GM10248 (cell line): ENCODE measurements around the gene CACNA1G.

ENCODE experiments used
- CTCF ChIA-PET: fragments of 300-600 bp; sonication (Branson Sonifier 250); formaldehyde crosslinking; extraction: SDS; loops from one replicate; lab custom pipeline; 2021; ENCODE audit warnings: antibody characterized with exemption; lab: Yijun Ruan, JAX
- POLR2A ChIA-PET: fragments of 350-650 bp; sonication (Branson Sonifier 250); formaldehyde crosslinking; extraction: SDS; loops from one replicate; lab custom pipeline; 2020; ENCODE audit warnings: antibody characterized with exemption; lab: Yijun Ruan, JAX
- DNase-seq: peaks from one replicate; pipeline ENCODE4 v3.0.0; 2012; ENCODE audit errors: extremely low spot score
- TF ChIP-seq, protein P1 (sequence below): IDR thresholded peaks from 2 replicates; pipeline ENCODE4 v1.5.1; 2012; ENCODE audit warnings: mild to moderate bottlenecking, low read depth; ENCODE audit errors: extremely low read depth, missing control alignments, control extremely low read depth

Gene CACNA1G

DNA sequence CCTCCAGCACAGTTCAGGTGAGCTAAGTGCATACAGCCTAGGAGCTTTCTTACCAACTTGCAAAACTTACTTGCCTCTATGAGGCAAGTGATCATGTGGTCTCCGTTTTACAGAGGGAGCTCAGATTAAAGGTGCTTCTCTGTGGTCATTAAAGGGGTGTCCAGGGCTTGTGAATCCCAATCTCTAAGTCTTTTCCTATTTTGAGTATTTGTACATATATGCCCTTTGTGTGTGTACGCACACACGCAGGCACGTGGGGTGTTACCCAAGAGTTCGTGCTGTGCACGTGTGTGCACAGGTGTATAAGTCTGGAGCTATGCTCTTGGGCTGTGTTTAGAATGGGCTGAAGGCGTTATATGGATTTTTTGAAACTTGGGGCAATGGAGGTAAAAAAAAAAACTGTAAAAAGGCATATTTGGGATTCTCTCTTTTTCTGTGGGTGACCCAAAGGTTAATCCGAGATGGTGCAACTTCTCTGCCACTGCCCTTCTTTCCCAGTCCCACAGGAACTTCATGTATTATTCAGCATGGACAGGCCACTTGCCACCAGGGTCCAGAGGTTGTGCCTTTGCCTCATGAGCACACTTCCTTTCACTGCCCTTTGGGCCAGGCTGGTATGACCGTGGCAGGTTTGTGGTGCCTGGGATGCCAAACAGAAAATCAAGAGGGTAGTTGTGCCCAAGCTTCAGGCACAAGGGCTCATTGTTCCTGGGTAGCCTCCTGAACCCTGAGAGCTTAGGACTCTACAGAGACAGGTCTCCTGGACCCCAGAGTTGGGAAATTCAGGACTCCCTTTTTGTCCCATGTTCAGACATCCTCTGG, 75.7 kb downstream of the CACNA1G start:
- POLR2A ChIA-PET = no interaction called here
- TF ChIP-seq, protein P1, sequence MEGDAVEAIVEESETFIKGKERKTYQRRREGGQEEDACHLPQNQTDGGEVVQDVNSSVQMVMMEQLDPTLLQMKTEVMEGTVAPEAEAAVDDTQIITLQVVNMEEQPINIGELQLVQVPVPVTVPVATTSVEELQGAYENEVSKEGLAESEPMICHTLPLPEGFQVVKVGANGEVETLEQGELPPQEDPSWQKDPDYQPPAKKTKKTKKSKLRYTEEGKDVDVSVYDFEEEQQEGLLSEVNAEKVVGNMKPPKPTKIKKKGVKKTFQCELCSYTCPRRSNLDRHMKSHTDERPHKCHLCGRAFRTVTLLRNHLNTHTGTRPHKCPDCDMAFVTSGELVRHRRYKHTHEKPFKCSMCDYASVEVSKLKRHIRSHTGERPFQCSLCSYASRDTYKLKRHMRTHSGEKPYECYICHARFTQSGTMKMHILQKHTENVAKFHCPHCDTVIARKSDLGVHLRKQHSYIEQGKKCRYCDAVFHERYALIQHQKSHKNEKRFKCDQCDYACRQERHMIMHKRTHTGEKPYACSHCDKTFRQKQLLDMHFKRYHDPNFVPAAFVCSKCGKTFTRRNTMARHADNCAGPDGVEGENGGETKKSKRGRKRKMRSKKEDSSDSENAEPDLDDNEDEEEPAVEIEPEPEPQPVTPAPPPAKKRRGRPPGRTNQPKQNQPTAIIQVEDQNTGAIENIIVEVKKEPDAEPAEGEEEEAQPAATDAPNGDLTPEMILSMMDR = no peak
- DNase-seq = no peak
- CTCF ChIA-PET = interaction anchor here (5.1 kb wide), 1 partner anchor 10 kb away, joined by 29 read pairs; no protein-coding TSS in a partner anchor

DNA sequence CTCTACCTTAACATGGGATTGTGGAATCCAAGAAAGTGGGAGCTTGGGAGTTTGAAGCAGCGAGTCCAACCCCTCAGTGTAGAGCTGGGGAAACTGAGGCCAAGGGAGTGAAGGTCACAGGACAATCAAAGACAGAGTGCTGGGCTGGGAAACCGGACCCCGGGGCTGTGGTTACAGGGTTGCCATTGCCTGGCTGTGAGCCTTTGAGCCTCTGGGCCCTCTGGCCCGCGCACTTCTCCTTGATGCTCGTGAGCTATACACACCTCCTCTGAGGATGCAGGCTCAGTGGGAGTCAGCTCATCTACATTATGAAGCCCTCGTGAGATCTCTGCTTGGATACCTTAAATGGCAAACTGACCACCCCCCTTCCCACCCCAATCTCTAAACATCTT, 76.3 kb downstream of the CACNA1G start:
- TF ChIP-seq, protein P1 = no peak
- POLR2A ChIA-PET = no interaction called here
- DNase-seq = no peak
- CTCF ChIA-PET = interaction anchor here (1.2 to 5.1 kb wide), 3 partner anchors 9 to 16 kb away, joined by 3 to 29 read pairs (median 4); no protein-coding TSS in a partner anchor

DNA sequence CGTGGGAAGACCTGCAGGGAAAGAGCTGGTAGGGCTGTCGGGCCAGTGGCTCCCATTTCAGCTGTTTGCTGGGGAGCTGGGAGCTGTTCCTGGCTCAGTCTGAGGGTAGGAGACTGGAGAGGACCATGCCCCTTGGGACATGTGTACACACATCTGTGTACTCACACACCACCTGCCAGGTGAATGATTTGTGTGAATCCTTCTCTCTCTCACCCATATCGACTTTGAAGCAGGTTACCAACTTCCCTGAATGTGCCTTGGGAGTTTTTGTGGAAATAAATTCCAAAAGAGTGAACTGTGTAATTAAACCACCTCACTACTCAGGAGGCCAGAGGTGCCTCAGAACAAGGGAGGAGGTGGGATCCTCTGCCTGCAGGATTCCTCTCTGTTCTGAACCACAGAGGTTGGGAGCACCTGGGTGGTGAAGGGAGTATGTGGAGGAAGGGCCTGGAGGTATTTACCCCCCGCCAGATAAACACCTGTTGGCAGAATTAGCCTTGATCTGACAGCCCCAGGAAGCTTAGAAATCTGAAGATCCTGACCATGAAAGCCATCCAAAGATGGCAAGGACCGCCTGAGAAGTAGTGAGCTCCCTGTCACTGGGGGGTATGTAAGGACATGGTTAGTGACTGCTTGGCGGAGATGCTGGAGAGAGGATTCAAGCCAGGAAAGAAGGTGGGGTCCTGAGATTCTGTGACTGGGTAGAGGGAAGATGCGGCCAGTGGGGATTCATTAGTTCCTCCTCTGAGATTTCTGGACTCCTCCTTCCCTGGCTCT, 77.5 kb downstream of the CACNA1G start:
- TF ChIP-seq, protein P1 = no peak
- POLR2A ChIA-PET = no interaction called here
- DNase-seq = no peak
- CTCF ChIA-PET = interaction anchor here (0.7 to 5.1 kb wide), 7 partner anchors 8 to 155 kb away, joined by 3 to 29 read pairs (median 4); no protein-coding TSS in a partner anchor

DNA sequence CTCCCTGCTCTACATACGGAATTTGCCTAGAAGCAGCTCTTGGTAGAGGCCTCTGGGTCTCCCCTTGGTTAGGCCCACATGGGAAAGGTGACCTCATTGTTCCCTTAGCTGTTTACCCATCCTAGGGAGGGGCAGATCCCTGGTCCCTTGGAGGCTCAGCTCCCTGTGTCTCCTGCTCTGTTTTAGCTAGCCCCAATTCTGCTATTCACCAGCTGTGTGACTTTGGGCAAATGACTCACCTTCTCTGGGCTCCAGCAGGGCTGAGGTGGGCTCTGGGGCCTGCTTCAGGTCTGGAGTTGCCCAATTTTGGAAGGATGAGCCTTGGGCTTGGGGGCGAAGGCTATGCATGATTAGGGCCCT, 78.1 kb downstream of the CACNA1G start:
- DNase-seq = no peak
- TF ChIP-seq, protein P1 = no peak
- ChIA-PET POLR2A (no interaction called here), CTCF (interaction anchor here (0.7 to 5.1 kb wide), 5 partner anchors 8 to 156 kb away, joined by 3 to 29 read pairs (median 4); no protein-coding TSS in a partner anchor)

DNA sequence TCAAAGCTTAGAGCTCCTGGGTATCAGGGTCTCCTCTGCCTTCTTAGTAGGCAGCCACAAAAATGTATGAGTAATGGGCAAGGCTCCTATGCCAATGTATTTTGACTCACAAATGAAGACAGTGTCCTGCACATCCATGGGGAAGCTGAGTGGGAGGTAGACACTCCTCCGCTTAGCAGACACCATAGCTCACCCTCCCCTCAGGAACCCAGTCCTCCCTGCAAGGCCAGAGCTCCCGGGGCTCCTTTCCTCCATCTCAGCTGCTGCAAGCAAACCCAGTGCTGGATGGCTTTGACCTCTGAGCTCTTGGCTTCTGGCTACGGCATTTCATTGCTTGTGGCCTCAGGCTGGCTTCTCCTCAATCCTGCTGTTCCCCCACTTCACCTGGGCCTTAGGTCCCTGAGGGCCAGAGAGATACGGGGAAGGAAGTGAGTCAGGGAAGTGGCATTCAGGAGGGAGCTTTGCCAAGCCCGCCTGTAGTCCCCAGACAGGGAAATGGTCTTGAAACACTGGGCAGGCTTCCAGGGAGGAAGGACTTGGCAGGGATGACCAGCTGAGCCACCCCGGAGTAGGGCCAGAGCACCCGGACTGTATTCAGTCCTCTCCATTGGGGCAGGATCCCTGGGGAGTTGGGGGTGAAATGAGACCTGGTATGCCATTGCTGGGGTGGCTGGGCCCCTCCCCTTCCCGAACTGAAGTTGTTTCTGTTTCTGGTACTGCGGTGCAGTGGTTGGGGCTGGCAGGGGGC, 78.6 kb downstream of the CACNA1G start:
- no peak for DNase-seq
- ChIA-PET POLR2A (no interaction called here), CTCF (interaction anchor here (0.7 to 5.1 kb wide), 4 partner anchors 9 to 156 kb away, joined by 3 to 29 read pairs (median 8); no protein-coding TSS in a partner anchor)

More for the DNA sequence above, 78.6 kb downstream of the CACNA1G start:
- TF ChIP-seq, protein P1 = no peak
